Measurements from ENCODE around the gene EIPR1.
A peak's percentile ranks its signal among the peaks of the same experiment; 100 is the strongest.

The EIPR1 gene

GRCh38 chr2:3257826-3258225, 119.8 kb downstream of the EIPR1 start:
- no peak overlapping the region for H3K4me3 ChIP-seq (ENCODE audit: low read length)
- no peak for TF ChIP-seq CTCF (conservative IDR thresholded peaks at IDR 0.05; ENCODE audit: low read depth, low read length)
- no peak for DNase-seq (ENCODE audit: low read depth)

- H3K4me3 ChIP-seq (ENCODE audit: low read length): no peak overlapping the region
- TF ChIP-seq CTCF (conservative IDR thresholded peaks at IDR 0.05; ENCODE audit: low read depth, low read length): no peak
- DNase-seq (ENCODE audit: low read depth): peak; percentile 56
Measured at GRCh38 chr2:3257166-3257565, 120.5 kb downstream of the EIPR1 start.

- no peak for DNase-seq (ENCODE audit: low read depth)
- H3K4me3 ChIP-seq (ENCODE audit: low read length): no peak overlapping the region
- no peak for TF ChIP-seq CTCF (conservative IDR thresholded peaks at IDR 0.05; ENCODE audit: low read depth, low read length)
Measured at GRCh38 chr2:3256605-3257004, 121.0 kb downstream of the EIPR1 start.

- no peak for DNase-seq (ENCODE audit: low read depth)
- no peak overlapping the region for H3K4me3 ChIP-seq (ENCODE audit: low read length)
- no peak for TF ChIP-seq CTCF (conservative IDR thresholded peaks at IDR 0.05; ENCODE audit: low read depth, low read length)
Measured at GRCh38 chr2:3256157-3256556, 121.5 kb downstream of the EIPR1 start.

- DNase-seq (ENCODE audit: low read depth): no peak
- no peak for TF ChIP-seq CTCF (conservative IDR thresholded peaks at IDR 0.05; ENCODE audit: low read depth, low read length)
- no peak overlapping the region for H3K4me3 ChIP-seq (ENCODE audit: low read length)
Measured at GRCh38 chr2:3254442-3254941, 123.1 kb downstream of the EIPR1 start.

- no peak for DNase-seq (ENCODE audit: low read depth)
- H3K4me3 ChIP-seq (ENCODE audit: low read length): no peak overlapping the region
- no peak for TF ChIP-seq CTCF (conservative IDR thresholded peaks at IDR 0.05; ENCODE audit: low read depth, low read length)
Measured at GRCh38 chr2:3253913-3254441, 123.6 kb downstream of the EIPR1 start.

- no peak overlapping the region for H3K4me3 ChIP-seq (ENCODE audit: low read length)
- TF ChIP-seq CTCF (conservative IDR thresholded peaks at IDR 0.05; ENCODE audit: low read depth, low read length): no peak
- DNase-seq (ENCODE audit: low read depth): no peak
Measured at GRCh38 chr2:3251946-3252345, 125.7 kb downstream of the EIPR1 start.

All from retinal pigment epithelial cell (primary cell).